T-helper 1 cell treated with Interleukin-12 subunit alpha and Interleukin-12 subunit beta and Interleukin-4 antibody, amounts not matched to agents 30 μg/mL and 1 μg/mL, for 36 hours (primary cell): Measurements from ENCODE around the gene IGF1R.

Experiments used
- H3K27ac Mint-ChIP-seq: one replicate; pipeline ENCODE4 v1.8.0; 2021; ENCODE audit warnings: mild to moderate bottlenecking, mixed read lengths
- H3K27me3 Mint-ChIP-seq: one replicate; pipeline ENCODE4 v1.8.0; 2021; ENCODE audit warnings: low read depth, mixed read lengths
- H3K36me3 Mint-ChIP-seq: one replicate; pipeline ENCODE4 v1.8.0; 2021; ENCODE audit warnings: low read depth, mixed read lengths
- H3K4me1 Mint-ChIP-seq: one replicate; pipeline ENCODE4 v1.8.0; 2021; ENCODE audit warnings: low read depth, mixed read lengths
- H3K4me3 Mint-ChIP-seq: one replicate; pipeline ENCODE4 v1.8.0; 2021; ENCODE audit warnings: mild to moderate bottlenecking, moderate library complexity, mixed read lengths
- H3K9me3 Mint-ChIP-seq: one replicate; pipeline ENCODE4 v1.8.0; 2021; ENCODE audit warnings: mixed read lengths

The IGF1R gene

GRCh38 chr15:98676586-98677270 lies 28.4 kb downstream of the IGF1R start:
- peaks cover 10% of the 10 kb centered on the region for H3K4me1 Mint-ChIP-seq

GRCh38 chr15:98677345-98678059 lies 29.2 kb downstream of the IGF1R start:
- no peak overlapping the region for H3K27ac Mint-ChIP-seq
- H3K36me3 Mint-ChIP-seq: peaks cover 2% of the 10 kb centered on the region
- H3K4me3 Mint-ChIP-seq: no peak overlapping the region
- peaks cover 11% of the 10 kb centered on the region for H3K4me1 Mint-ChIP-seq
- no peaks in the 10 kb centered on the region for H3K27me3 Mint-ChIP-seq
- H3K9me3 Mint-ChIP-seq: no peaks in the 10 kb centered on the region

More at GRCh38 chr15:98676586-98677270, 28.4 kb downstream of the IGF1R start:
- Mint-ChIP-seq H3K4me3 (no peak overlapping the region), H3K9me3 (no peaks in the 10 kb centered on the region), H3K27me3 (no peaks in the 10 kb centered on the region), H3K36me3 (peaks cover 2% of the 10 kb centered on the region), H3K27ac (no peak overlapping the region)

- Mint-ChIP-seq H3K4me1 (peaks cover 15% of the 10 kb centered on the region), H3K4me3 (no peak overlapping the region), H3K27me3 (no peaks in the 10 kb centered on the region), H3K36me3 (peaks cover 2% of the 10 kb centered on the region), H3K9me3 (no peaks in the 10 kb centered on the region), H3K27ac (no peak overlapping the region)
Observed at GRCh38 chr15:98678484-98678883, 30.1 kb downstream of the IGF1R start.

GRCh38 chr15:98681061-98681460 lies 32.7 kb downstream of the IGF1R start:
- Mint-ChIP-seq H3K9me3 (no peaks in the 10 kb centered on the region), H3K4me1 (peaks cover 20% of the 10 kb centered on the region), H3K27me3 (no peaks in the 10 kb centered on the region), H3K27ac (no peak overlapping the region), H3K36me3 (peaks cover 2% of the 10 kb centered on the region), H3K4me3 (no peak overlapping the region)

GRCh38 chr15:98682992-98683701 lies 34.8 kb downstream of the IGF1R start:
- Mint-ChIP-seq H3K4me1 (peaks cover 26% of the 10 kb centered on the region), H3K9me3 (no peaks in the 10 kb centered on the region), H3K27ac (no peak overlapping the region), H3K4me3 (no peak overlapping the region), H3K27me3 (no peaks in the 10 kb centered on the region), H3K36me3 (peaks cover 2% of the 10 kb centered on the region)

GRCh38 chr15:98683831-98684230 lies 35.5 kb downstream of the IGF1R start:
- H3K27ac Mint-ChIP-seq: no peak overlapping the region

GRCh38 chr15:98684436-98684835 lies 36.1 kb downstream of the IGF1R start:
- H3K27ac Mint-ChIP-seq: no peak overlapping the region

More at GRCh38 chr15:98683831-98684230, 35.5 kb downstream of the IGF1R start:
- H3K9me3 Mint-ChIP-seq: no peaks in the 10 kb centered on the region
- H3K36me3 Mint-ChIP-seq: peaks cover 2% of the 10 kb centered on the region
- H3K27me3 Mint-ChIP-seq: no peaks in the 10 kb centered on the region
- peaks cover 26% of the 10 kb centered on the region for H3K4me1 Mint-ChIP-seq
- no peak overlapping the region for H3K4me3 Mint-ChIP-seq

GRCh38 chr15:98684995-98685525 lies 36.7 kb downstream of the IGF1R start:
- H3K9me3 Mint-ChIP-seq: no peaks in the 10 kb centered on the region
- no peak overlapping the region for H3K27ac Mint-ChIP-seq
- H3K4me3 Mint-ChIP-seq: no peak overlapping the region
- peaks cover 26% of the 10 kb centered on the region for H3K4me1 Mint-ChIP-seq
- H3K36me3 Mint-ChIP-seq: no peaks in the 10 kb centered on the region
- H3K27me3 Mint-ChIP-seq: no peaks in the 10 kb centered on the region

More at GRCh38 chr15:98684436-98684835, 36.1 kb downstream of the IGF1R start:
- Mint-ChIP-seq H3K4me3 (no peak overlapping the region), H3K9me3 (no peaks in the 10 kb centered on the region), H3K4me1 (peaks cover 26% of the 10 kb centered on the region), H3K27me3 (no peaks in the 10 kb centered on the region), H3K36me3 (no peaks in the 10 kb centered on the region)

- Mint-ChIP-seq H3K4me3 (no peak overlapping the region), H3K4me1 (peaks cover 23% of the 10 kb centered on the region), H3K9me3 (no peaks in the 10 kb centered on the region)
Observed at GRCh38 chr15:98686983-98687382, 38.6 kb downstream of the IGF1R start.

GRCh38 chr15:98689431-98689861 lies 41.1 kb downstream of the IGF1R start:
- Mint-ChIP-seq H3K4me1 (peaks cover 11% of the 10 kb centered on the region), H3K36me3 (no peaks in the 10 kb centered on the region), H3K4me3 (no peak overlapping the region), H3K9me3 (no peaks in the 10 kb centered on the region), H3K27ac (no peak overlapping the region), H3K27me3 (no peaks in the 10 kb centered on the region)

More at GRCh38 chr15:98686983-98687382, 38.6 kb downstream of the IGF1R start:
- H3K27ac Mint-ChIP-seq: no peak overlapping the region
- H3K36me3 Mint-ChIP-seq: no peaks in the 10 kb centered on the region
- no peaks in the 10 kb centered on the region for H3K27me3 Mint-ChIP-seq

- H3K36me3 Mint-ChIP-seq: no peaks in the 10 kb centered on the region
- H3K27me3 Mint-ChIP-seq: no peaks in the 10 kb centered on the region
- H3K9me3 Mint-ChIP-seq: no peaks in the 10 kb centered on the region
- H3K4me3 Mint-ChIP-seq: no peak overlapping the region
- H3K4me1 Mint-ChIP-seq: peaks cover 10% of the 10 kb centered on the region
- no peak overlapping the region for H3K27ac Mint-ChIP-seq
Observed at GRCh38 chr15:98690272-98690950, 42.1 kb downstream of the IGF1R start.

- H3K27me3 Mint-ChIP-seq: no peaks in the 10 kb centered on the region
- H3K9me3 Mint-ChIP-seq: no peaks in the 10 kb centered on the region
- no peak overlapping the region for H3K27ac Mint-ChIP-seq
- peaks cover 6% of the 10 kb centered on the region for H3K4me1 Mint-ChIP-seq
- no peak overlapping the region for H3K4me3 Mint-ChIP-seq
- no peaks in the 10 kb centered on the region for H3K36me3 Mint-ChIP-seq
Observed at GRCh38 chr15:98692213-98692612, 43.9 kb downstream of the IGF1R start.

- Mint-ChIP-seq H3K4me3 (no peak overlapping the region), H3K27ac (no peak overlapping the region), H3K27me3 (no peaks in the 10 kb centered on the region)
Observed at GRCh38 chr15:98694161-98694560, 45.8 kb downstream of the IGF1R start.

GRCh38 chr15:98698792-98699191 lies 50.5 kb downstream of the IGF1R start:
- Mint-ChIP-seq H3K27me3 (no peaks in the 10 kb centered on the region), H3K4me1 (peaks cover 33% of the 10 kb centered on the region), H3K36me3 (no peaks in the 10 kb centered on the region), H3K27ac (peak overlapping the region; percentile 67), H3K4me3 (no peak overlapping the region), H3K9me3 (no peaks in the 10 kb centered on the region)

More at GRCh38 chr15:98694161-98694560, 45.8 kb downstream of the IGF1R start:
- no peaks in the 10 kb centered on the region for H3K36me3 Mint-ChIP-seq
- H3K4me1 Mint-ChIP-seq: peaks cover 10% of the 10 kb centered on the region
- H3K9me3 Mint-ChIP-seq: no peaks in the 10 kb centered on the region
